GM18517 (cell line): ENCODE measurements around the gene CCNQ.
"Not testable (repeated sequence)": the region's sequence is repeated elsewhere in the genome, so short reads cannot be mapped to it uniquely, and the experiment has no call there.

Source experiments
- ATAC-seq: cut with Tn5 transposase; IDR thresholded peaks from one replicate; pipeline ENCODE4 v1.9.1; 2021; ENCODE audit warnings: mild to moderate bottlenecking, moderate library complexity; ENCODE audit not compliant: unreplicated experiment

CCNQ gene

GRCh38 chrX:153623310-153624029, 24.5 kb upstream of the CCNQ start:
- no peak for ATAC-seq

DNA sequence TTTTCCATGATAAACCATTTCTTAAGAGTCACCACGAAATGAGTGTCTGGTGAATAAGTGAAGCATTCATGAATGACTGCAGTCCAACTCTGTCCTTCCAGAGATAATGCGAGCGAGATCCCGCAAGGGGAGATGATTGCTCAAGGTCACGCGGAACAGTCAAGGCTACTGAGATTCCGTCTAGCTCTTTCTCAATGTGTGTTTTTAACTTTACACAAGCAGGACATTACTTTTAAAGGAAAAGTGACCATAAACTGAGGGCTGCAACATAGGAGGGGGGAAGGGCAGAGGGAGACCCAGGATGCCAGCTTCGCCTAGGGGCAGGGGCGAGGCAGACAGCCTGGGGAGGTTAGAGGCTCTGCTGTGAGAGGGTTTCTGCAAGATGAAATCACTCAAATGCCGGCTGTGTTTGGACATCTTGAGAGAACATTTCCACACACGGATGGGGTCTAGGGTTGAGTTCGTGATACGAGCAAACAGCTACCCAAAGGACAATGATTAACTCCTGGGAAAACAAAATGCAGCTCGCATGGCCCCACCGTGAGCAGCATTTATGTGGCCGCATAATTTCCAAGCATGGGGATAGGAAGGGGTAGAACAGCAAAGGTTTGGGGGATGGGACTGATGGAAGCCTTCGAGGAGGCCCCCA, 23.8 kb upstream of the CCNQ start:
- ATAC-seq: no peak

- ATAC-seq: no peak
These were observed 23.1 kb upstream of the CCNQ start for GRCh38 chrX:153621949-153622598.

- ATAC-seq: no peak
These were observed 21.6 kb upstream of the CCNQ start for GRCh38 chrX:153620576-153620975.

DNA sequence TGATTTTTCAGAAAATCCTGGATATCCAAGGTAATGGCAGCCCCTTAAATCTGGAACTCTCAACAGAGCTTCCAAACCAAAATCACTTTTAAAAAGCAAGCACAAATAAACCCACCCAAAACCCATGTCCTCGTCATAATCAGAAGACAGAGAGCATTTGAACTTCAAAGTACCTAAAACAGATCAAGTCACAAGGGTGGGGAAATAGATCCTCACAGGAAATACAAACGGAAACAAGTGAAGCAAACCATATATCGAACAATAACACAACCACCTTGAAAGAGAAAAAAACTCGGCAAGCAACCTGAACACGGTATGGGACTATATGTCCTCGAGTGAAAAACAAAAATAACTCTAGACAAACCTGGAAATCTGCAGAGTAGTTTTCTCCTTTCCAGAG, 15.9 kb upstream of the CCNQ start:
- ATAC-seq: no peak

- ATAC-seq: no peak
These were observed 13.5 kb upstream of the CCNQ start for GRCh38 chrX:153612413-153612812.

DNA sequence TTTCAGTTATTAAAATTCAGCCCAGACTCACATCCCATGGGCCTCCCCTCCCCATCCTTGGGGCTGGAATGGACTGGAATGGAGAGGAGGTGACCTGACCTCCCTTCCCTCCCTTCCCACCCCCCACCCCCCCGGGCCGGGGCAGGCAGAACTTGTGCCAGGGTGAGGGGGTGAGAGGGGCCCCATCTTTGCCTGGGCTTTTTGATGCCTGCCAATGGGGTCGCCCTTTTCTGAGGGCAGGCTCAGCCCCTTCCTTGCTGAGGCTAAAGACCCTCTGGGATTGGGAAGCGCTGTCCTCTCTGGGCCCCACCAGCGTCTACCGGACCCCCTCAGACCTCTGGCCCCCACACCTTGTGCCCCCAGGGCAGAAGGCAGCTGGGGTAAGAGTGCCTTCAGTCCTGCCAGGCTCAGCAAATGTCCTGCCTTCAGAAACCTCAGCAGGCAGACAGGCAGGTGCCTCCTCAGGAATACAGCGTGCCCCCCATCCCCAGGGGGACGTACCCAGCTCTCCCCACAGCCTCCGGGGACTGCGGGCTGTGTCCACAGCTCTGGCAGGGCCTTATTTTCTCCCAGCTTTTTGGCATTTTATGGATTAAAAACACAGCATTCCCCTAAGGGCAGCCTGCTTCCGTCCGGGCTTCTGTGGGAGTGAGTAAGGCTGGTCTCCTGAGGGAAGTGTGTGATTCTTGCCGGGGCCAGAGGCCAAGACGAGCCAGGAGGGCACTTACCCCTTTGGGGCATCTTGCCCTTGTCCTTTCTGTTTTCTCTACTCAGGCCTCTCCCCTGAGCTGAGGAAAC, 12.6 kb upstream of the CCNQ start:
- ATAC-seq: no peak

DNA sequence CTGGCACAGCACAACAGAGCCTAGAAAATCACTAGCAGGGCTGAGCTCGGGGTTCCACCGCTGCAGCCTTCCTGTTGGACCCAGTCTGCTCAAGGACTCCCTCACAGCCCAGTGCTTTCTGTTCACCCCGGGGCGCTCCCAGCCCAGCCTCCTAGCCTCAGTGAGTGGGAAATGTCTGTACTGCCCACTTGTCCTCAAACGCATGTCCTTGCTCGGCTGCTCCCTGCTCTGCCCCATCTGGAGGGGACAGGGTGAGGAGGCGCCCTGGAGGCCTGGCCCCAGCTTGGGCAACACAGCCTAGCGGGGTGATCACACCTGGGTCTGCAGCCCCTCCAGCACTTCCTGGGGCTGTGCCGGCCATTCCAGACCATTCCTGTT, 11.9 kb upstream of the CCNQ start:
- no peak for ATAC-seq

DNA sequence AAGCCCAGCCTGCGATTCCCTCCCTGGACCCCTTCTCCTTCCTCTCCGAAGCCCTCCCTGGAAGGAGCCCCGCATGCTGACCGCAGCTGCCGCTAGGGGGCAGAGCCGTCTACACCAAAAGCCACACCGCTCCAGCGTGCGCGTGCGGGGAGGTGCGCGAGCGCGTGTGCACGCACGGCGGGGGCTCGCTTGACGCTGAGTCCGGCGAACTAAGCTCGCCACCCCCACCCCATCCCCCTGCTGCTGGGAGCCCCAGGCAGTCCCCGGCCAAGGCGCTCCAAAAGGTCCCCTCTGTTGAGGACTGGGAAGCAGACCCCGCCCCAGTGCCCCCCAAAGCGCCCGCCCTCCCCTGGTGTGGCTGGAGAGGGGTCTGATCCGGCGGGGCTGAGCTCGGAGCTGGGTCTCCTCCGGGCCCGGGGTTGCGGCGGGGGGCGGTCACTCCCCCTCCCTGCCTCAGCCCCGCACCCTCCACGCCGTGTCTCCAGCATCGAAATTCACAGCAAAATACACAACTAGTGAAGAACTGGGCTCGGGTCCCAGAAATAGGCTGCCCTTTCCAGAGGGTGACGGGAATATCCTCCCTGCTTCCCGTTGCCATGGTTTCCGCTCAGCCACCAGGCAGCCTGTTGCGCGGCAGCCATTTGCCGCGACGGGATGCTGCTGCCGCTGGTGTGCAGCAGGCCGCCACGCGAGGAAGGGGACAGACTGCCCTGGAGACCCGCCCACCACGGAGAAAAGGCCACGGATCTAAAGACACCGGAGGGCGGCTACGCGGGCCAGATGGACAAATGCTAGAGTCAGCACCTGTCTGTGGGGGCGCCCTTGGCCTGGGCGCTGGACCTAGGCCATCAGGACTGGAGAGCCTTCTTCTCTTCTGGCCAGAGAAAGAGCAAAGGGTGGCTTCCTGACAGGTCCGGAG, 11.2 kb upstream of the CCNQ start:
- no peak for ATAC-seq

DNA sequence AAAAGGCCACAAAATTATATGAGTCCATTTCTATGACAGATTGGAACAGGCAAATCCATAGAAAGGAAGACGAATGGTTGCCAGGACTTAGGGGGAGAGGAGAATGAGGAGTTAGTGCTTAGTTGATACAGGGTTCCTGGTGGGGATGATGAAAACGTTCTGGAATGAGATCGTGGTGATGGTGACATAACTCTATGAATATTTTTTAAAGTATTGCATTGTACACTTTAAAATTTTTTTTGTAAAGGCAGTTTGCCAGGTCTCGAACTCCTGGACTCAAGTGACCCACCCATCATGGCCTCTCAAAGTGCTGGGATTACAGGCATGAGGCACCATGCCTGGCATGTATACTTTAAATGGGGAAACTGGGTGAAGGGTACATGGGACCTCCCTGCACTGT, 9.9 kb upstream of the CCNQ start:
- no peak for ATAC-seq

GRCh38 chrX:153608376-153608775, 9.4 kb upstream of the CCNQ start:
- ATAC-seq: no peak

GRCh38 chrX:153606503-153606902, 7.6 kb upstream of the CCNQ start:
- ATAC-seq: no peak

- ATAC-seq: not testable (repeated sequence)
These were observed 5.9 kb upstream of the CCNQ start for GRCh38 chrX:153604666-153605380.

DNA sequence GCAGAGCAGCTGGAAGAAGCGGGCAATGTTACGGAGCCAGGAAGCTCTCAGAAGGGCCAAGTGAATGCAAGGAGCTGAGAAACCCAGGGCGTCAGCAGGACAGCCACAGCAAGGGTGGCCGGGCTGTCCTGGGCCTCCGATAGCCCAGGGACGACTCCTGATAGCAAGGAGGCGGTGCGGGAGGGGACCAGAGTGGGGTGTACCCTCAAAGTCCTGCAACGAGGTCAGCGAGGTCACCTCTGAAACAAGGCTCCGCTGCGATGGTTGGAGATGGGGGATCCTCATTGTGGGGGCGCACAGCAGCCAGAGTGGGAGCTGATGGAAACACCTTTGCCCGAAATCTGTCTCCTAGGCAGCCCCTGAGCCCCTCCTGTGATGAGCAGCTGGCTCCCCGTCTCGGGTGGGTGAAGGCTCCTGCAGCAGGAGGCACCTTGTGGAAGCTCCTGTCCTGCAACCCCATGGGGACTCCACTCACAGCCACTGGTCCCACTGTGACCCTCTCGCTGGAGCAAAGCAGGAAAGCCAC, 4.3 kb upstream of the CCNQ start:
- no peak for ATAC-seq

DNA sequence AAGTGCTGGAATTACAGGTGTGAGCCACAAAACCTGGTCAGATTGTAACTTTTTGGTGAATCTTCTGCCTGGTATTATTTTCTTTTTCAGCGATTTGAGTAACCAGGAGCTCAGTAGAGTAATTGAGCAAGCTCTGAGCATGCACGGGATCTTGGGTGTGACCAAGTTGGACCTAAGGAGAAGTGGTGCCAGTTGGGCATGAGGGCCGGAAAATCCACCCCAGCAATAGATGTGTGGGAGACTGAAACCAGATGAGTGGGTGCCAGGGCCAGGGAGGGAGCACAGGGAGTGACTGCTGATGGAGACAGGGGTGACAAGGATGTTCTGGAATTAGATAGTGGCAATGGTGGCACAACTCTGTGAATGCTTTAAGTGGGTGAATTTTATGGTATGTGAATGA, 3.7 kb upstream of the CCNQ start:
- ATAC-seq: no peak

DNA sequence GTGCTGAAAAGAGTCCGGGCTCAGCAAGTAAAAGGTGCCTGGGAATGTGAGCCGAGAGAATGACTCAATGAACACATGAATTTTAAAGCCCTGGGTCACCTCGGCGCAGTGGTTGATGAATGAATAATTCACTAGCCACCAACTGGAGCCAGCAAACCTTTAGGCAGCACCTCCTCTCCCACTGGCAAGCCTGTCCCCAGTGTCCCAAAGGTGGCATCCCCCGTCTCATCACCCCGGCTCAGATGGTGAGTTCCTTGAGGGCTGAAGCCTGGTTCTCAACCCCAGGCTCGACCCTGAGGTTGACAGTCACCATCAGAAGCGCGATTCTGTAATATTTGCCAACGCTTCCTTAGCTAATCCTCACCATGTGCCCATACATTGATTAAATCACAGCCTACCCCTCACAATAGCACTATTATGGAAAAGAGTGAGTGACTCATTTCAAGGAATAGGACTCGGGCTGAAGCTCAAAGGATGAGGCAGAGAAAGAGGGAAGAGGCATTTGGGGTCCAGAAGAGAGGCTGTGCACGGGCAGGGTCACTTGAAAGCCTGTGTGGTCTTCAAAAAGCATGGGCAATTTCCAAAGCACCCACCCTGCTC, 2.7 kb upstream of the CCNQ start:
- ATAC-seq: no peak

DNA sequence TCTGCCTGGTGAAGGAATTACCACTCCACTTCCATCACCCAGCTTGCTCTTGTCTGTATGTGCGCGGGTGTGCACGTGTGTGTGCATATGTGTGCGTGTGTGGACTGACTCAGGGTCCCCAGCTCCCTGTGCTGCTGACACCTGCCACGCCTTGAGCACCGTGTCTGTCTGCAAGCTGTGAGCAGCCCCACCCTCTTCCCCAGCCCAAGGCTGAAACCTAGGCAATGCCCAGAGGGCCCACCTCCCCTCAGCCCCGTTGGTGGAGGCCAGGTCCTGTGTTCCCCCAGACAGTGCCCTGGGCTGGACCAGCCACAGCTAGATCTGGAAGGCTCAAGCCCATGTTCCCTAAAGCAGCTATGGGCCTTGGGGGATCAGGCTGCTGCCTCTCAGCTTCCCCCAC, 2.0 kb upstream of the CCNQ start:
- no peak for ATAC-seq

DNA sequence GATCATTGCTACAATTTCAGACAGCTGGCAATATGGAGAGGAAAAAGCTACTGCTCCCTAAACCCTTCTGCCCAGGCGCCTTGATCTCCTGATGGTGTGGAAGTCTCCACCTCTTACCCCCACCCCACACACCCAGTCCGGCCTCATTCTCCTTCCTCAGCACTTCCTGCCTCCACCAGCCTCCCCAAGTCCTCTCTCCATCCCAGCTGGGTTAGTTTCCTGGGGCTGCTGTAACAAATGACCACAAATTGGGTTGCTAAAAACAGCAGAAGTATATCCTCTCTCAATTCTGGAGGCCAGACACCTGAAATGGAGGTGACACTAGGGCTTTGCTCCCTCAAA, 1.1 kb upstream of the CCNQ start:
- ATAC-seq: no peak
